Esophagus muscularis mucosa (tissue), 3 donors: ENCODE measurements around the gene ACVR1B.

ENCODE experiments used
- CTCF ChIP-seq, 3 experiments: fragments of 200-600 bp in 2 of 3; fragments of 450-650 bp in 1 of 3; sonication (generic) in 2 of 3; IDR thresholded peaks; one replicate each; pipeline ENCODE4 v1.5.1; 2017 to 2019; ENCODE audit warnings: antibody characterized with exemption in 3 of 3, mild to moderate bottlenecking in 2 of 3, moderate library complexity in 1 of 3
- POLR2A ChIP-seq: fragments of 450-650 bp; IDR thresholded peaks from one replicate; pipeline ENCODE4 v1.6.1; 2017; ENCODE audit warnings: antibody characterized with exemption, moderate library complexity, mild to moderate bottlenecking, low read depth
- POLR2AphosphoS5 ChIP-seq, 2 donors: sonication (generic); formaldehyde crosslinking; IDR thresholded peaks; one replicate each; pipeline ENCODE4 v1.6.1; 2017; ENCODE audit warnings: antibody characterized with exemption in 2 of 2

- TF ChIP-seq CTCF (IDR thresholded peaks at IDR 0.05) = no peak
- no peak for TF ChIP-seq POLR2A
- TF ChIP-seq POLR2AphosphoS5 (IDR thresholded peaks at IDR 0.05) = no peak
These were observed 26.0 kb upstream of the ACVR1B start for GRCh38 chr12:51925346-51926063.
